ENCODE results near the gene NHERF2.

DNA sequence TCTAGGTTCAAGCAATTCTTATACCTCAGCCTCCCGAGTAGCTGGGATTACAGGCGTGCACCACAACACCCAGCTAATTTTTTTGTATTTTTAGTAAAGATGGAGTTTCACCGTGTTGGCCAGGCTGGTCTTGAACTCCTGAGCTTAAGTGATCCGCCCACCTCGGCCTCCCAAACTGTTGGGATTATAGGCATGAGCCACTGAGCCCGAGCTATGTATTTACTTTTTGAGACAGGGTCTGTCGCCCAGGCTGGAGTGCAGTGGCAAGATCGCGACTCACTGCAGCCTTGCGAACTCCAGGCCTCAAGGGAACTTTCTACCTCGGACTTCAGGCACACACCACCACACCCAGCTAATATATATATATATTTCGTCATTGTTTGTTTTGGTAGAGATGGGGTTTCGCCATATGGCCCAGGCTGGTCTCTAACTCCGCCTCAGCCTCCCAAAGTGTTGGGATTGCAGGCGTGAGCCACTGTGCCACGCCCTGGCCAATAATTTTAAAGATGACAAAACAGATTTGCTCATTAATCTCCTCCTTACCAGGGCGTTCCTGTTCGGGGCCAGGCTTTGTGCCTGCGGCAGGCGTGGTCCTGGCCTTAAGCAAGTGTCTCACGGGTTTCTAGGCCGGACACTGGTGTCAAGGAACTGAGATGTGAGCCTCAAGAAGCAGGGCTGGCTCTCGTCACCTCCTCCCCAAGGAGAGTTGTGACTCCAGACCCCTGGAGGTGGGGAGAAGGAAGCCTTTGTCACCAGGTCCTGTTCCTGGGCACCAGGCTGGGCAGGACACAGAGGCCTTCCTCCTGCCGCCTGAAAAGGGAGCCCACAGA is 11.4 kb upstream of the NHERF2 start:
- no peak for TF ChIP-seq POLR2A (IDR thresholded peaks at IDR 0.05)
- TF ChIP-seq, protein P1, sequence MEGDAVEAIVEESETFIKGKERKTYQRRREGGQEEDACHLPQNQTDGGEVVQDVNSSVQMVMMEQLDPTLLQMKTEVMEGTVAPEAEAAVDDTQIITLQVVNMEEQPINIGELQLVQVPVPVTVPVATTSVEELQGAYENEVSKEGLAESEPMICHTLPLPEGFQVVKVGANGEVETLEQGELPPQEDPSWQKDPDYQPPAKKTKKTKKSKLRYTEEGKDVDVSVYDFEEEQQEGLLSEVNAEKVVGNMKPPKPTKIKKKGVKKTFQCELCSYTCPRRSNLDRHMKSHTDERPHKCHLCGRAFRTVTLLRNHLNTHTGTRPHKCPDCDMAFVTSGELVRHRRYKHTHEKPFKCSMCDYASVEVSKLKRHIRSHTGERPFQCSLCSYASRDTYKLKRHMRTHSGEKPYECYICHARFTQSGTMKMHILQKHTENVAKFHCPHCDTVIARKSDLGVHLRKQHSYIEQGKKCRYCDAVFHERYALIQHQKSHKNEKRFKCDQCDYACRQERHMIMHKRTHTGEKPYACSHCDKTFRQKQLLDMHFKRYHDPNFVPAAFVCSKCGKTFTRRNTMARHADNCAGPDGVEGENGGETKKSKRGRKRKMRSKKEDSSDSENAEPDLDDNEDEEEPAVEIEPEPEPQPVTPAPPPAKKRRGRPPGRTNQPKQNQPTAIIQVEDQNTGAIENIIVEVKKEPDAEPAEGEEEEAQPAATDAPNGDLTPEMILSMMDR (IDR thresholded peaks at IDR 0.05): no peak
